Peyer's patch (tissue), 4 donors: Measurements from ENCODE around the gene NDOR1.

Experiments
- CTCF ChIP-seq, 6 experiments: fragments of 450-650 bp in 4 of 6; fragments of 200-600 bp in 2 of 6; sonication (generic) in 1 of 6; IDR thresholded peaks; one replicate each; pipeline ENCODE4 v1.5.1; 2017 to 2019; ENCODE audit warnings: antibody characterized with exemption in 6 of 6, mild to moderate bottlenecking in 3 of 6, moderate library complexity in 1 of 6
- POLR2A ChIP-seq, 2 donors: fragments of 450-650 bp; IDR thresholded peaks; one replicate each; pipeline ENCODE4 v1.5.1; 2017; ENCODE audit warnings: antibody characterized with exemption in 2 of 2, mild to moderate bottlenecking in 2 of 2, moderate library complexity in 2 of 2

GRCh38 chr9:137266162-137266527 lies 60.6 kb downstream of the NDOR1 start:
- TF ChIP-seq CTCF (IDR thresholded peaks at IDR 0.05) (no peak), POLR2A (IDR thresholded peaks at IDR 0.05) (no peak)
